ENCODE results near the gene FSD2. TPM values are rescaled to one million over a fixed set of nuclear protein-coding genes. Genes with fewer than 3 reads are reported as not detected.

FSD2 gene
- total RNA-seq, 1 experiment from 2014 or later: not detected

DNA sequence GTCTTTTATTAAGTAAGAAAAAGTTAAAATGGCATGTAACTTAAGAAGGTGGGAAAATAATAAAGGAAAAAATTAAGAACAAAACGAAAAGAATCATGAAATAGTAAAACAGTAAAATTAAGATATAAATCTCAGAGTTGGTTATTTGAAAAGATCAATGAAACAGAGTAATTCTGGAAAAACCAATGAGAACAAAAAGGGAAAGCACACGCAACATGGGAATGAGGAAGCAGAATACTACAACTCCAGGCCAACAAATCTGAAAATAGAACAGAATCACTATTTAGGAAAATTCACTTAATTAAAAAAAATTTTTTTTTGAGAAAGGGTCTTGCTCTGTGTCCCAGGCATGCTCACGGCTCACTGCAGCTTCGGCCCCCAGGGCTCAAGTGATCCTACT lies 34.3 kb upstream of the FSD2 start:
- Histone ChIP-seq H3K9me3 (ENCODE audit: control insufficient read depth, low read depth, low read length) (no peaks in the 10 kb centered on the region), H2BK20ac (ENCODE audit: low read depth, low read length, poor library complexity, severe bottlenecking) (no peak overlapping the region), H3K4ac (ENCODE audit: low read depth, low read length) (no peak overlapping the region), H3K4me2 (ENCODE audit: insufficient read depth, insufficient read length, low read length) (no peak overlapping the region), H3T11ph (ENCODE audit: low read length) (no peak overlapping the region), H3K79me1 (ENCODE audit: insufficient read depth, low read depth, low read length, poor library complexity, severe bottlenecking) (no peaks in the 10 kb centered on the region), H3K79me2 (ENCODE audit: insufficient read depth, low read length) (no peaks in the 10 kb centered on the region), H2BK12ac (ENCODE audit: insufficient read length, low read depth, low read length) (no peak overlapping the region), H3K14ac (ENCODE audit: insufficient read depth, low read length) (no peak overlapping the region), H4K5ac (ENCODE audit: insufficient read length, low read depth, low read length) (no peak overlapping the region), H2BK5ac (ENCODE audit: insufficient read length, low read length) (no peak overlapping the region), H4K91ac (ENCODE audit: insufficient read length, low read depth, low read length) (no peak overlapping the region), H4K20me1 (ENCODE audit: control insufficient read depth, insufficient read depth, insufficient read length) (no peaks in the 10 kb centered on the region), H2BK15ac (ENCODE audit: low read depth, low read length) (no peak overlapping the region), H3K9ac (ENCODE audit: extremely low read depth, insufficient read length, low read length) (no peak overlapping the region), H4K8ac (replicated peaks; ENCODE audit: insufficient read length, low read depth, low read length) (no peak overlapping the region), H2AK5ac (ENCODE audit: insufficient read length, low read length) (no peak overlapping the region), H2AFZ (ENCODE audit: low read length) (no peak overlapping the region), H3K56ac (ENCODE audit: insufficient read length, low read depth, low read length) (no peak overlapping the region), H3K27me3 (ENCODE audit: insufficient read depth, low read length) (no peaks in the 10 kb centered on the region), H3K18ac (ENCODE audit: insufficient read length, low read depth, low read length) (no peak overlapping the region), H3K23me2 (ENCODE audit: insufficient read length, low read depth, low read length, poor library complexity, severe bottlenecking) (no peaks in the 10 kb centered on the region), H2BK120ac (ENCODE audit: low read depth, low read length, poor library complexity, severe bottlenecking) (no peak overlapping the region), H3K23ac (ENCODE audit: insufficient read length, low read depth, low read length) (no peak overlapping the region), H3K4me1 (ENCODE audit: insufficient read depth, low read length) (no peaks in the 10 kb centered on the region), H3K27ac (ENCODE audit: insufficient read length, low read depth, low read length) (no peak overlapping the region)
- WGBS (ENCODE audit: extremely low coverage, insufficient read length, low lambda C conversion rate): no CpG with 5 or more reads among the region's 4 CpGs
- no peak for DNase-seq
- TF ChIP-seq, protein P1, sequence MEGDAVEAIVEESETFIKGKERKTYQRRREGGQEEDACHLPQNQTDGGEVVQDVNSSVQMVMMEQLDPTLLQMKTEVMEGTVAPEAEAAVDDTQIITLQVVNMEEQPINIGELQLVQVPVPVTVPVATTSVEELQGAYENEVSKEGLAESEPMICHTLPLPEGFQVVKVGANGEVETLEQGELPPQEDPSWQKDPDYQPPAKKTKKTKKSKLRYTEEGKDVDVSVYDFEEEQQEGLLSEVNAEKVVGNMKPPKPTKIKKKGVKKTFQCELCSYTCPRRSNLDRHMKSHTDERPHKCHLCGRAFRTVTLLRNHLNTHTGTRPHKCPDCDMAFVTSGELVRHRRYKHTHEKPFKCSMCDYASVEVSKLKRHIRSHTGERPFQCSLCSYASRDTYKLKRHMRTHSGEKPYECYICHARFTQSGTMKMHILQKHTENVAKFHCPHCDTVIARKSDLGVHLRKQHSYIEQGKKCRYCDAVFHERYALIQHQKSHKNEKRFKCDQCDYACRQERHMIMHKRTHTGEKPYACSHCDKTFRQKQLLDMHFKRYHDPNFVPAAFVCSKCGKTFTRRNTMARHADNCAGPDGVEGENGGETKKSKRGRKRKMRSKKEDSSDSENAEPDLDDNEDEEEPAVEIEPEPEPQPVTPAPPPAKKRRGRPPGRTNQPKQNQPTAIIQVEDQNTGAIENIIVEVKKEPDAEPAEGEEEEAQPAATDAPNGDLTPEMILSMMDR (conservative IDR thresholded peaks at IDR 0.05): no peak
- H3K27me3 Mint-ChIP-seq (ENCODE audit: low read depth): no peaks in the 10 kb centered on the region
- H3K9me3 Mint-ChIP-seq: no peaks in the 10 kb centered on the region
- H3K4me3 Mint-ChIP-seq: no peak overlapping the region
- peaks cover 0 to 6% of the 10 kb centered on the region in 2 experiments; a peak in 1 of 4 replicates for H3K4me1 Mint-ChIP-seq
- H3K36me3 Mint-ChIP-seq (ENCODE audit: insufficient read depth in 1 of 3, low read depth in 3 of 3): peaks cover 4 to 15% (median 4%) of the 10 kb centered on the region in 3 experiments; a peak in 4 of 7 replicates
- no peak overlapping the region for H3K27ac Mint-ChIP-seq
